Upper lobe of left lung (tissue), 6 donors: ENCODE results near the gene ATXN7L1. TPM values are rescaled to one million over a fixed set of nuclear protein-coding genes. Genes with fewer than 3 reads are reported as not detected.

Source experiments
- ATAC-seq, 2 donors: fragments of 200-7000 bp; cut with Tn5 transposase; one replicate each; pipeline ENCODE4 v1.9.1; 2022; ENCODE audit warnings: mild to moderate bottlenecking in 2 of 2, moderate library complexity in 2 of 2; ENCODE audit not compliant: low FRiP score in 2 of 2
- DNase-seq, 2 donors: peaks; one replicate each; pipeline ENCODE4 v3.0.0-alpha.2; 2019 to 2020
- H3K27ac ChIP-seq, 4 donors: fragments of 200-600 bp; sonication (generic); one replicate each; pipeline ENCODE4 v1.5.1; 2016 to 2019
- H3K27me3 ChIP-seq, 4 donors: fragments of 200-600 bp; sonication (generic); one replicate each; pipeline ENCODE4 v1.5.1; 2017 to 2019
- H3K36me3 ChIP-seq, 4 donors: fragments of 200-600 bp; sonication (generic); one replicate each; pipeline ENCODE4 v1.5.1; 2016 to 2019
- H3K4me1 ChIP-seq, 4 donors: fragments of 200-600 bp; sonication (generic); one replicate each; pipeline ENCODE4 v1.5.1; 2018 to 2019
- H3K4me3 ChIP-seq, 4 donors: fragments of 200-600 bp; sonication (generic); one replicate each; pipeline ENCODE4 v1.5.1; 2017 to 2019; ENCODE audit warnings: mild to moderate bottlenecking in 2 of 4, moderate library complexity in 1 of 4
- H3K9me3 ChIP-seq, 4 donors: fragments of 200-600 bp; sonication (generic); one replicate each; pipeline ENCODE4 v1.5.1; 2018 to 2019
- EP300 ChIP-seq, 4 donors: sonication (generic); formaldehyde crosslinking; IDR thresholded peaks; one replicate each; pipeline ENCODE4 v1.5.1; 2017; ENCODE audit warnings: antibody characterized with exemption in 4 of 4, control low read depth in 2 of 4
- POLR2A ChIP-seq, 4 donors: fragments of 450-650 bp; IDR thresholded peaks; one replicate each; pipeline ENCODE4 v1.5.1; 2016 to 2017; ENCODE audit warnings: antibody characterized with exemption in 4 of 4, mild to moderate bottlenecking in 2 of 4
- POLR2AphosphoS5 ChIP-seq, 2 donors: sonication (generic); formaldehyde crosslinking; IDR thresholded peaks; one replicate each; pipeline ENCODE4 v1.5.1; 2017; ENCODE audit warnings: antibody characterized with exemption in 2 of 2
- whole genome bisulfite sequencing, 2 donors: methylation state at CpG; one replicate each; pipeline ENCODE4 v1.1.5; 2017 to 2018; 5-methylcytosine and 5-hydroxymethylcytosine counted together
- total RNA-seq, 6 donors: library from RNA; depleted of rRNA in 4 of 6; stranded (reverse); fragments of >200 nt in 4 of 6; gene quantifications; one replicate each; pipeline versions ENCODE4 v1.1.0 to v1.2.1, GENCODE V29; 2016 to 2021
- TF ChIP-seq, protein P1 (sequence below), 6 experiments: fragments of 450-650 bp in 4 of 6; fragments of 200-600 bp in 2 of 6; sonication (generic) in 2 of 6; IDR thresholded peaks; one replicate each; pipeline ENCODE4 v1.5.1; 2016 to 2019; ENCODE audit warnings: antibody characterized with exemption in 6 of 6
- donor health status: DM: no; HTN: no; CAD: no; lungs with moderate emphysema.
- donor health status: DM: no; HTN: yes; CAD: no; lungs with severe emphysema.

Gene ATXN7L1
- total RNA-seq, 6 donors from 2014 or later, result 7.1 to 43.0 (median 13.4) TPM

GRCh38 chr7:105567024-105567423, 309.4 kb downstream of the ATXN7L1 start:
- 58% methylated on average over 2 of the region's 2 CpGs for WGBS, 2 donors
- no peak for ATAC-seq
- H3K36me3 ChIP-seq, result peaks cover 9 to 64% (median 44%) of the 10 kb centered on the region in 4 donors

GRCh38 chr7:105565190-105565589, 311.2 kb downstream of the ATXN7L1 start:
- no peaks in the 10 kb centered on the region for H3K9me3 ChIP-seq
- peaks cover 15 to 82% (median 50%) of the 10 kb centered on the region in 4 donors for H3K36me3 ChIP-seq
- H3K27me3 ChIP-seq, result no peaks in the 10 kb centered on the region
- no peaks in the 10 kb centered on the region for H3K4me1 ChIP-seq
- H3K4me3 ChIP-seq, result no peak overlapping the region
- DNase-seq (no peak), ATAC-seq (no peak)
- no peak overlapping the region for H3K27ac ChIP-seq
- WGBS, 2 donors, result 94 to 97% methylated on average over 4 of the region's 4 CpGs
- no peak for TF ChIP-seq POLR2A (IDR thresholded peaks at IDR 0.05)

More at GRCh38 chr7:105567024-105567423, 309.4 kb downstream of the ATXN7L1 start:
- no peaks in the 10 kb centered on the region for H3K27me3 ChIP-seq
- H3K27ac ChIP-seq, result no peak overlapping the region
- H3K9me3 ChIP-seq, result no peaks in the 10 kb centered on the region
- TF ChIP-seq EP300 (IDR thresholded peaks at IDR 0.05) (no peak), POLR2A (IDR thresholded peaks at IDR 0.05) (no peak), POLR2AphosphoS5 (IDR thresholded peaks at IDR 0.05) (no peak)
- TF ChIP-seq, protein P1, sequence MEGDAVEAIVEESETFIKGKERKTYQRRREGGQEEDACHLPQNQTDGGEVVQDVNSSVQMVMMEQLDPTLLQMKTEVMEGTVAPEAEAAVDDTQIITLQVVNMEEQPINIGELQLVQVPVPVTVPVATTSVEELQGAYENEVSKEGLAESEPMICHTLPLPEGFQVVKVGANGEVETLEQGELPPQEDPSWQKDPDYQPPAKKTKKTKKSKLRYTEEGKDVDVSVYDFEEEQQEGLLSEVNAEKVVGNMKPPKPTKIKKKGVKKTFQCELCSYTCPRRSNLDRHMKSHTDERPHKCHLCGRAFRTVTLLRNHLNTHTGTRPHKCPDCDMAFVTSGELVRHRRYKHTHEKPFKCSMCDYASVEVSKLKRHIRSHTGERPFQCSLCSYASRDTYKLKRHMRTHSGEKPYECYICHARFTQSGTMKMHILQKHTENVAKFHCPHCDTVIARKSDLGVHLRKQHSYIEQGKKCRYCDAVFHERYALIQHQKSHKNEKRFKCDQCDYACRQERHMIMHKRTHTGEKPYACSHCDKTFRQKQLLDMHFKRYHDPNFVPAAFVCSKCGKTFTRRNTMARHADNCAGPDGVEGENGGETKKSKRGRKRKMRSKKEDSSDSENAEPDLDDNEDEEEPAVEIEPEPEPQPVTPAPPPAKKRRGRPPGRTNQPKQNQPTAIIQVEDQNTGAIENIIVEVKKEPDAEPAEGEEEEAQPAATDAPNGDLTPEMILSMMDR (IDR thresholded peaks at IDR 0.05), result no peak
- no peaks in the 10 kb centered on the region for H3K4me1 ChIP-seq
- no peak overlapping the region for H3K4me3 ChIP-seq
- no peak for DNase-seq

- 87 to 90% methylated on average over 1 of the region's 1 CpG for WGBS, 2 donors
- no peaks in the 10 kb centered on the region for H3K4me1 ChIP-seq
- TF ChIP-seq, protein P1 (IDR thresholded peaks at IDR 0.05), result no peak
- TF ChIP-seq POLR2AphosphoS5 (IDR thresholded peaks at IDR 0.05), result no peak
- no peak for TF ChIP-seq EP300 (IDR thresholded peaks at IDR 0.05)
- TF ChIP-seq POLR2A (IDR thresholded peaks at IDR 0.05), result no peak
- H3K27ac ChIP-seq, result no peak overlapping the region
- peaks cover 25 to 90% (median 45%) of the 10 kb centered on the region in 4 donors for H3K36me3 ChIP-seq
- DNase-seq (no peak), ATAC-seq (no peak)
- H3K4me3 ChIP-seq, result no peak overlapping the region
- no peaks in the 10 kb centered on the region for H3K9me3 ChIP-seq
- H3K27me3 ChIP-seq, result no peaks in the 10 kb centered on the region
Measured at GRCh38 chr7:105559926-105560325, 316.5 kb downstream of the ATXN7L1 start.

Other genes starting within 250 kb of the ATXN7L1 start
- 100 to 1,000 TPM in 1 of 6 donors, 10 to 100 TPM in 4, 1 to 10 TPM in 1; 2.6 to 148 (median 32.8) TPM for gene CDHR3, start 86.7 kb upstream of the ATXN7L1 start, total RNA-seq
- 10 to 100 TPM; 24.1 to 100.0 (median 71.7) TPM for gene SYPL1, start 235.7 kb upstream of the ATXN7L1 start, total RNA-seq